ENCODE data around the gene ERCC2.

The ERCC2 gene

DNA sequence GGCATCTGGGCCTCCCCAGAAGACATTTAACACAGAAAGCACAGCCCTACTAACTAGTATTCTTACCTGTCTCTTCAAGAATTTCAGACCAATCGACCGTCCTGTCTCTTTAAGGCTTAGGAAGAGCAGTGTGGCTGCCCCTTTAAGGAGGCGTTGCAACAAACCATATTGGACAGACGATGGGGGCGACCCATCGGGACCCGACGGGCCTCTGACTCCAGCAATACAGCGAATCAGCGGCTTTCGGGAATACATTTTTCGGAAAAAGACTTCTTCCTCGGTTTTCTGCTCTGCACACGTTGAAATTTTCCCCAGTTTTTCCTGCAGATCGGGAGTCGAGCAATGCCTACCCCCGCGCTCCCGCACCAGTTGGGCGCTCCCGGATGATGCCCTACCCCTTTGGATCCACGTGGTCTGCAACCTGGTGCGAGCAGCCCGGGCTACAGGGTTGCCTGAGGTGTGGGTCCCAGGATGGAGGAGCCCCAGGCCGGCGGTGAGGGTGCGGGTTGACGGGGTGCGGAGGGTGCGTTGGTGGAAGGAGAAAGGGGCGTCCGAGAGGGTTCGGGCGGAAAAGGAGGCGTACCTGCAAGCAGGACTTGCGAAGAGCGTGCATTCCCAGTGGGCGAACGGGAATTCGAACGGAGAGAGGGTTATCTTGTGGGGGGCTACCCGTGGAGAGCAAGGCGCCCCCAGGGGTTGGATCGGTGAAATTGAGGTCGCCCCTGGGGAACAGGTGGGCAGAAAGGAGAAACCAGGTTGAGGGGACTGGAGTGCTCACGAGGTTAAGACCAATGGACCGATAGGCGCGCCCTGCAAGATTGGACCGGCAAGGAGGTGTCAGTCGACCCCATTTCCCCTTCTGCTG, 36.1 kb upstream of the ERCC2 start, which contains the start of gene POLR1G:
TSS of gene POLR1G (plus strand) at position 419 of the 865 bp plus-strand sequence. CDS start at position 472, 53 bp downstream.
- DNase-seq (ENCODE audit: extremely low read depth, low read depth) = peak; percentile 61
- peak within 1 kb of the TSS; percentile 82 for H3K4me3 ChIP-seq (replicated peaks; ENCODE audit: low read depth, low read length)
- TF ChIP-seq, protein P1, sequence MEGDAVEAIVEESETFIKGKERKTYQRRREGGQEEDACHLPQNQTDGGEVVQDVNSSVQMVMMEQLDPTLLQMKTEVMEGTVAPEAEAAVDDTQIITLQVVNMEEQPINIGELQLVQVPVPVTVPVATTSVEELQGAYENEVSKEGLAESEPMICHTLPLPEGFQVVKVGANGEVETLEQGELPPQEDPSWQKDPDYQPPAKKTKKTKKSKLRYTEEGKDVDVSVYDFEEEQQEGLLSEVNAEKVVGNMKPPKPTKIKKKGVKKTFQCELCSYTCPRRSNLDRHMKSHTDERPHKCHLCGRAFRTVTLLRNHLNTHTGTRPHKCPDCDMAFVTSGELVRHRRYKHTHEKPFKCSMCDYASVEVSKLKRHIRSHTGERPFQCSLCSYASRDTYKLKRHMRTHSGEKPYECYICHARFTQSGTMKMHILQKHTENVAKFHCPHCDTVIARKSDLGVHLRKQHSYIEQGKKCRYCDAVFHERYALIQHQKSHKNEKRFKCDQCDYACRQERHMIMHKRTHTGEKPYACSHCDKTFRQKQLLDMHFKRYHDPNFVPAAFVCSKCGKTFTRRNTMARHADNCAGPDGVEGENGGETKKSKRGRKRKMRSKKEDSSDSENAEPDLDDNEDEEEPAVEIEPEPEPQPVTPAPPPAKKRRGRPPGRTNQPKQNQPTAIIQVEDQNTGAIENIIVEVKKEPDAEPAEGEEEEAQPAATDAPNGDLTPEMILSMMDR (IDR thresholded peaks at IDR 0.05; ENCODE audit: low read depth, low read length, missing control alignments) = no peak

DNA sequence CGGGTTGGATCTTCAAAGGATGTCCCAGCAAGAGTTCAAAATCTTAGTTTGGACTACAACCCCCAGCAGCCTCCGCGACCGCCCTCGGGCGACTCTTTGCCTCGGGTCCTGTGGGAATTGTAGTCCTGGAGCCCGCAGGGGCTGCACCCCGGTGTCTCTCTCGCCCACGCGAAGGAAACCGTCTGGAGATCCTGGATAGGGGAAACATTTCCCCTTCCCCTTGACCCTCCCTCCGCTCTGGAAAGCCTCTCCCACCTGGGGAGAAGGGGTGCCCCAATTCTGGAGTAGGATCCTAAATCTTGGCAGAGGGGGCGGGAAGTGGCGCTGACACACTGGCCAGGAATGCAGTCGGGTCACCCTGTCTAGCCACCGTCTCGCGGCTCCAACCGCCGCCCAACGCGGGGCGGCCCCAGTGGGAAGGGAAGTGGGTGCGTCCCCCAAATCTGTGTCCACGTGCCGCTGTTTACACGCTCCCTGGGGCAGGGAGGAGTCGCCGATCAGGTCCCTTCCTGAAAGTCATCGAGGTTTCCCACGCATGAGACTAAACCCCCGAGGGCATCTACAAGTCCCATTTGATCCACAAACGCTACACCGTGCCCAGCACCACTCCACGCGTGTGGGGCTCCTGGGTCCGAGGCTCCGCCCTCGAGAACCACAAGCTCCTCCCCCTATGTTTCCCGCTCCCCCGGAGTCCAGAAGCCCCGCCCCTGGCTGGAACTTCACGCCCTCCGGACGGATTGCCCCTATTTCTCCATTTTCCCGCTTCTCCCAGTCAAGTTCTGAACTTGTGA, 35.3 kb upstream of the ERCC2 start:
- TF ChIP-seq, protein P1 (IDR thresholded peaks at IDR 0.05; ENCODE audit: low read depth, low read length, missing control alignments) = no peak
- peak overlapping the region; percentile 82 for H3K4me3 ChIP-seq (replicated peaks; ENCODE audit: low read depth, low read length)
- DNase-seq (ENCODE audit: extremely low read depth, low read depth) = peak; percentile 69

DNA sequence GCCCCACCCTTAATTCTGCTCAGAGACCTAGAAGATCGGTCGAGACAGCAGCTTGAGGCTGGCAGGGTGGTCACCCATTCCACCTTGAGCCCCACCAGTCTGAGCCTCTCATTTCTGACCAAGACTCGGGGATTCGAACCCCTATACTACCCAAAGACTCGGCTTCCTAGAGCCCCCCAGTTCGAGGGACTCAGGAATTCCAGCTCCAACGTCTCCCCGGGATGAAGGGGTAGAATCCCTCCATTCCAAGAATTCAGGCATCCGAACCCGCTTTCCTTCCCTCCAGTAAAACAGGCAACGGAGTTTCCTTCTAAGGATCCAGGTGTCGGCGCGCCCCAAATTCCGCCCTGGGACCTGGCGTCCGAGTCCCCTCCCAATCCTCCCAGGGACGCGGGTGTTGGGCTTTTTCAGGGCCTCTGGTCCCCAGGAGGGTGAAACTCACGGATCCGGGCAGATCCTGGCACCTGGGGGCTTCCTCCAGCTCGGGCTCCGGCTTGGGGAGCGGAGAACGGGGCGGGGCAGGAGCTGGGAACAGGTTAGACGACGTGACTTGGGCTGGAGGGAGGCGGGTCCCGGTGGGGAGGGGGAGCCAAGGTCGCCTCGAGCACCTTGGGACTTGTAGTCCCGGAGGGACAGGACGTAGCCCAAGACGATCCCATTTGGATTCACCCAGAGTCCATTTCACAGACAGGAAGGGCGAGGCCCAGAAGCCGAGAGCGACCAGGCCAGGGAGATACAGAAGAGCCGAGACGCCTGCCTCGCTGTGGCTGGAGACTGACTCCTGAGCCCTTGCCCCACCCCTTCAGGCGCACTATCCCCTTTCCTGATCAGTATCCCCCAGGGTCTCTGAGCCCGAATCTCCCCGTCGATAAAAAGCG, 34.4 kb upstream of the ERCC2 start, which contains the start of gene PPP1R13L:
TSS of gene PPP1R13L (minus strand) at position 513 of the 878 bp plus-strand sequence. CDS start 6,751 bp downstream, outside the sequence.
- DNase-seq (ENCODE audit: extremely low read depth, low read depth) = no peak
- peak within 1 kb of the TSS; percentile 82 for H3K4me3 ChIP-seq (replicated peaks; ENCODE audit: low read depth, low read length)
- TF ChIP-seq, protein P1 (IDR thresholded peaks at IDR 0.05; ENCODE audit: low read depth, low read length, missing control alignments) = no peak

DNA sequence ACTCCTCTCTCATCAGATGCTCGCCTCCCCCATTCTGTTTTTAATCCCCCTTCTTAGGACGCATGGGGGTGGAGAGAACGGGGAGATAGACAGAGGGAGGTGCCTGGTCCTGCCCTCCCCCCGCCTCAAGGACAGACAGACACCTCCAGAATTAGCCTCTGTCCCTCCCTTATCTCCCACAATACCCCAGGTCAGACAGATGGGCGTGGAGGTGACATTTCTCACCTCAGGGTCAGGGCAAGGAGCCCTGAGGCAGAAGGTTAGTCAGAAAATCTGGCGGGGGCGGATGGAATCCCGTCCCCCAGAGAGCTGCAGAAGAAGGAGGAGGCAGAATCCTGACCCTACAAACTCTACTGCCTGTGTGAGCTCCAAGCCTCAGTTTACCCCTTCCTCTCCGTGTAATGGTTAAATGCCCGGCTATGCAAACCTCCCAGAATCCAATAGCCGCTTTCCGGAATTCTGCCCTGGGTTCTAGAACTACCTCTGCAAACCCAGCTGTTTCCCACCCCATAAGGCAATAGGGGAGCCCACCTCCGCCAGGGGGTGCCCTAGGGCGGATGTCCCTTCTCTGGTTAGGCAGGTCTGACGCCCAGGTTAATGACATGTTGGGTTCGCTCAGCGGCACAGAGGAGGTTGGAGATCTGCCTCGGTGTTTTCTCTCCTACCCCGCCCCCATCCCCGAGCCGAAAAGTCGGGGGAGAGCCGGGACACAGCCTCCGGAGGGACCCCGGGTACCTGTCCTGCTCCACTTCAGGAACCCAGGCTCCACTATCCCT, 33.6 kb upstream of the ERCC2 start:
- H3K4me3 ChIP-seq (replicated peaks; ENCODE audit: low read depth, low read length) = peak overlapping the region; percentile 82
- TF ChIP-seq, protein P1 (IDR thresholded peaks at IDR 0.05; ENCODE audit: low read depth, low read length, missing control alignments) = peak; percentile 58
- DNase-seq (ENCODE audit: extremely low read depth, low read depth) = no peak

DNA sequence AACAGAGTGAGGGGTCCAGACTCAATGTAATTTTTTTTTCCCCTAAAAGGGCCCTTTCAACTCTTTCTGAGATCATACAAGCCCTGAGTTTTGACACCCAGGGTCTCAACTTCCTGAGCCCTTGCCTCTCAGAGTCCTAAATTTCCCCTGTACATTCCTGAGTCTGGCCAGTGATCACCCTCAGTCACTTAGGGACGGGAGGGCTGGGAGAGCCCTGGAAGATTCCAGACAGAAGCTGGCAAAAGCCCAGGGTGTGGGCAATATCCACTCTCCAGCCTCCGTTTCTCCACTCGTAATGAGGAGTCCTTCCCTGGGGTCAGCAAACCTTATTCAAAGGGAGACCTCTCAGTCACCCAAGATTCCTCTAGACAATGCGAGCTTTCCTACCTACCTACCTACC, 32.9 kb upstream of the ERCC2 start:
- DNase-seq (ENCODE audit: extremely low read depth, low read depth) = no peak
- TF ChIP-seq, protein P1 (IDR thresholded peaks at IDR 0.05; ENCODE audit: low read depth, low read length, missing control alignments) = no peak
- no peak overlapping the region for H3K4me3 ChIP-seq (replicated peaks; ENCODE audit: low read depth, low read length)
